PC-3 (cell line): ENCODE results near the gene NAV2.

Experiments
- EZH2 ChIP-seq: fragments of 300-600 bp; sonication (generic); IDR thresholded peaks from one replicate; pipeline ENCODE4 v1.6.1; 2017; ENCODE audit warnings: antibody characterized with exemption, mild to moderate bottlenecking, low read length; ENCODE audit not compliant: unreplicated experiment
- EZH2phosphoT487 ChIP-seq: fragments of 300-600 bp; sonication (generic); IDR thresholded peaks from 2 replicates; pipeline ENCODE4 v1.6.1; 2018; ENCODE audit warnings: mild to moderate bottlenecking, antibody characterized with exemption, low read length, borderline replicate concordance
- TF ChIP-seq, protein P1 (sequence below): fragments of 300-600 bp; sonication (generic); conservative IDR thresholded peaks from 2 replicates; pipeline ENCODE4 v1.5.1; 2017; ENCODE audit warnings: antibody characterized with exemption, low read depth, mild to moderate bottlenecking, low read length

DNA sequence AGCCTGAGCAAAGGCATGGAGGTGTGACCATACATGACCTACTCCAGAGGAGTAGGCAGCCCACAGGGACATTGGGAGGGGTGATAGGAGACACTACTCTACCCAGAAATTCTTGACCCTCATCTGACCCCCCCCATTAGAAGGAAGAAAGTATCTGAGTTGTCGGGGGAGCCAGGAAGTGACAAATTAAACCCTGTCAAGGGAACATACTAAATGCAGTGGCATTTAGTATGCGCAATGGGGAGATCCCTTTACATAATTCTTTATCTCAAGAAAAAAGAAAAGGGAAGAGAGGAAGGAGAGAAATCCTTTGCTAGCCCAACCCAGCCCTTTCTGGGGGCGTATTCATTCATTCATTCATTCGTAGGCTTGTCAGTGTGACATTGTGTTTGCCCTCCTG lies 58.8 kb downstream of the NAV2 start:
- TF ChIP-seq, protein P1, sequence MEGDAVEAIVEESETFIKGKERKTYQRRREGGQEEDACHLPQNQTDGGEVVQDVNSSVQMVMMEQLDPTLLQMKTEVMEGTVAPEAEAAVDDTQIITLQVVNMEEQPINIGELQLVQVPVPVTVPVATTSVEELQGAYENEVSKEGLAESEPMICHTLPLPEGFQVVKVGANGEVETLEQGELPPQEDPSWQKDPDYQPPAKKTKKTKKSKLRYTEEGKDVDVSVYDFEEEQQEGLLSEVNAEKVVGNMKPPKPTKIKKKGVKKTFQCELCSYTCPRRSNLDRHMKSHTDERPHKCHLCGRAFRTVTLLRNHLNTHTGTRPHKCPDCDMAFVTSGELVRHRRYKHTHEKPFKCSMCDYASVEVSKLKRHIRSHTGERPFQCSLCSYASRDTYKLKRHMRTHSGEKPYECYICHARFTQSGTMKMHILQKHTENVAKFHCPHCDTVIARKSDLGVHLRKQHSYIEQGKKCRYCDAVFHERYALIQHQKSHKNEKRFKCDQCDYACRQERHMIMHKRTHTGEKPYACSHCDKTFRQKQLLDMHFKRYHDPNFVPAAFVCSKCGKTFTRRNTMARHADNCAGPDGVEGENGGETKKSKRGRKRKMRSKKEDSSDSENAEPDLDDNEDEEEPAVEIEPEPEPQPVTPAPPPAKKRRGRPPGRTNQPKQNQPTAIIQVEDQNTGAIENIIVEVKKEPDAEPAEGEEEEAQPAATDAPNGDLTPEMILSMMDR: no peak
- TF ChIP-seq EZH2 (no peak), EZH2phosphoT487 (no peak)
